Ammon's horn (tissue), 1 donor: ENCODE measurements around the gene KLHL5.
"Not testable (repeated sequence)": the region's sequence is repeated elsewhere in the genome, so short reads cannot be mapped to it uniquely, and the experiment has no call there.

Experiments used
- DNase-seq: peaks from one replicate; pipeline ENCODE4 v3.0.0-alpha.2; 2016; ENCODE audit warnings: low spot score

The KLHL5 gene

DNA sequence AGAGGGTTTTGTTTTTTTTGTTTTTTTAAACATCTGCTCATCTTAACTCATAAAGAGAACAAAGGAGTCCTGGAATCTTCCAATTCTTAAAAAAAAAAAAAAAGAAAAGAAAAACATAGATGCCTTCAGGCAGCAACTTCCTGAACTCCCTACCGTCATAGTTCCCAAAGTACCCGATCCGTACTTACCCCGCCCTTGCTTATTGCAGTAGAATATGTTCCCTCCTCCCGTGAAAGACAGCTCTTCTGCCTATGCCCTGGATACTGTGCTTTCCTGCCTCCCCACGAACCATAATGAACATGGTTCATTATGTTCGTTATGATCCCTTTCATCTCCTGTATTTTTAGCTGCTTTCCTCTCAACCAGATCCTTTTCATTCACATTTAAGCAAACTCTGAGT lies 40.3 kb downstream of the KLHL5 start:
- no peak for DNase-seq

DNA sequence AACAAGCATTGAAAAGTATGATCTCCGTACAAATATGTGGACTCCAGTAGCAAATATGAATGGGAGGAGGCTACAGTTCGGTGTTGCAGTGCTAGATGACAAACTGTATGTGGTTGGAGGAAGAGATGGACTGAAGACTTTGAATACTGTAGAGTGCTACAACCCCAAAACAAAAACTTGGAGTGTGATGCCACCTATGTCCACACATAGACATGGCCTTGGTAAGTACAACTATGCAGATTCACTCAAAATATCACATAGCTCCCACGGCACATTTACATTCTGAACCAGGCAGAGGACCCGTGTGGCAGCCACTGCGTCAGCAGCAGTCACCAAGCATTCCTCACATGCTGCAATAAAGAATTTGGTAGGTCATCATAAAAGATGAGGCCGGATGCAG lies 41.3 kb downstream of the KLHL5 start:
- DNase-seq, result no peak

DNA sequence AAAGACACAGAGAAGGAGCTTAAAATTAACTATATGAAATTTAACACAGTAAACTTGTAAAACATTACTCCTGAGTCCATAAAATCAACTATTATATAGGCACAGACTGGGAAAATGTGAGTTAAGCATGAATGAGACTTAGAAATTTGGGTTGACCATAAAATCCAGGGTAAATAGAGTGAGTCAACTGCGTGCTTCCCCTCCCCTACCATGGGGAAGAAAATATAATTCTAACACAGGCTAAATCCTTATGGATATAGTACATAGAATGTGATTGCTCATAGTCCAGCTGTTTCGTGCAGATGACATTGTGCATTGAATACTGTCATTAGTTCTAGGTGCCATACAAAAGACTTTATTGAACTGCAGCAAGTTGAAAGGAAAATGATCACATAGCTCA lies 42.2 kb downstream of the KLHL5 start:
- no peak for DNase-seq

DNA sequence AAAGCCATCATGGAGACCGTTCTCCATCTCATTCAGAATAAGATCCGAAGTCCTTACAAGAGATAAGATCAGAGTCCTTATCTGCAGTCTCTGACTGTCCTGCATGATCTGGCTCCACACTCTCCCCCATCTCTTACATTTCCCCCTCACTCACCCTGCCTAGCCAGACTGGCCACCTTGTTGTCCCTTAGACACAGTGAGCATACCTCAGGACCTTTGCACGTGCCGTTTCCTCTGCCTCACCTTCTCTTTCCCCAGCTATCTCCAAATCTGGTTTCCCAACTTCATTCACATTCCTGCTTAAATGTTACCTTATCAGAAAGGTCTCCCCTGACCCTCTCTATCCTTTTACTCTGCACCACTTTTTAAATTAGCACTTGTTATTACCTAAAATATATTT lies 44.0 kb downstream of the KLHL5 start:
- no peak for DNase-seq

DNA sequence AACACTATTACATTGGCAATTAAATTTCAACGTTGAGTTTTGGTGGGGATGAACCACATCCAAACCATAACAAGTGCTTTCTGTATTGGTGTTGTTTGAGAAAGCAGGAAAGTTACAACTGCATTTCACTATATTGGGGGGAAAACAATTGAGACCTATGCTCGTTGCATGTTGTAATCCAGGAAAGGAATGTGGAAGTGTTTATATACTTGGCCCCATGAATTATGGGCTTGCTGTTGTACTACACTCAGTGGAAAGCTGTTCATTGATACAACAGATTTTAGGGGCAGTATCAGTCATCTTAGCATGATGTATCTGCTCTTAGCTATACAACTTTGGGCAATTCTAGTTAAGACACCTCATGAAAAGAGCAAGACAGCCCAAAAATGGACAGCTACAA lies 52.4 kb downstream of the KLHL5 start:
- no peak for DNase-seq

DNA sequence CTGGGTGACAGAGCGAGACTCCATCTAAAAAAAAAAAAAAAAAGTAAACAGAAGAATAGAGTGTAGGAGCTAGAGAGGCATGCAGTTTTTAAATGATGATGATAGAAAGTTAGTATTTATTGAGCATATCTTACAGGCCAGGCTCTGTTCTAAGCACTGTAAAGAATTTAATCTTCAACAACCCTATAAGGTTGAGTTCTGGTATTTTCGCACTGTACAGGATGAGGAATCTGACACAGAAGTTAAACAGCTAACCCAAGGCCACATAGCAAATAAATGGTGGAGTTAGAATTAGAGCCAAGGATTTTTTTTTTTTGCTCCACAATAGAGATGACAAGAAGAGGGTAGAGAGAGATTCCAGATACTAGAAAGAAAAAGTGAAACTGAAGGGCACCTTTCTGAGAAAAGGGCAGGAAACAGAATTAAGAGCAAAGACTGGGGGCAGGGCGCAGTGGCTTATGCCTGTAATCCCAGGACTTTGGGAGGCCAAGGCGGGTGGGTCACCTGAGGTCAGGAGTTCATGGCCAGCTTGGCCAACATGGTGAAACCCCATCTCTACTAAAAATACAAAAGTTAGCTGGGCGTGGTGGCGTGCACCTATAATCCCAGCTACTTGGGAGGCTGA lies 56.1 kb downstream of the KLHL5 start:
- DNase-seq, result no peak

DNA sequence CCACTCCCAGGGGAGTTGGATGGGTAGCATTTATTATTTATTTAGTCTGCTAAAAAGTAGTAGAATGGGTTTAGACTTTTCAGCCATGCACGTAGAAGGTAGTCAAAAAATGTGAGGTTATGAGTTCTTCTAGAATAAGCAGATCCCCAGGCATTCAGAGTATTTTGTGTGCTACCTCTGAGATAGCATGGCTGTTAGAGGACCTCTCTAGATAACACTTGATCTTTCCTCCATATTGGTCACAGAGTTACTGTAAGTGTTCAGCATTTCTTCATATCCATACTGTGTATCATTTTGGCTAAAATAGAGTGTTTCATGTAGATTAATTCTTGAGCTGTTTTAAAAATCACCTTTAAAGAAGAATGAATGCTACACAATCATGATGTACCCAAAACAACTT lies 58.4 kb downstream of the KLHL5 start:
- DNase-seq, result no peak

DNA sequence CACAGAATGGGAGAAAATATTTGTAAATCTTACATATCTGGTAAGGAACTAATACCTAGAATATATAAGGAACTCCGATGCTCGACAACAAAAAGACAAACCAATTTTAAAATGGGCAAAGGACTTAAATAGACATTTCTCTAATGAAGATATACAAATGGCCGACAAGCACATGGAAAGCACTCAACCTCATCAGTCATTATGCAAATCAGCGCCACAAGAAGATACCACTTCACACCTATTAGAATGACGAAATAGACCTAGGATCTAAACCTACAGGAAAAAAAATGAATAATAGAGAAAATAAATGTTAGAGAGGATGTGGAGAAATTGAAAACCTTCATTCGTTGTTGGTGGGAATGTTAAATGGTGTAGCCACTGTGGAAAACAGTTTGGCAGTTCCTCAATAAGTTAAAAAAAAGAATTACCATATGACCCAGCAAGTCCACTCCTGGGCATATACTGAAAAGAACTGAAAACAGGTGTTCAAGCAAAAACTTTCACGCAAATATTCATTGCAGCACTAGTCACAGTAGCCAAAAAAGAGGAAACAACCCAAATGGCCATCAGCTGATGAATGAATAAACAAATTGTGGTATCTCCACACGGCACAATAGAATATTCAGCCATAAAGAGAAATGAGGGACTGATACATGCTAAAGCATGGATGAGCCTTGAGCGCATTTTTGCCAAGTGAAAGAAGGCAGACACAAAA lies 63.0 kb downstream of the KLHL5 start:
- DNase-seq, result no peak

DNA sequence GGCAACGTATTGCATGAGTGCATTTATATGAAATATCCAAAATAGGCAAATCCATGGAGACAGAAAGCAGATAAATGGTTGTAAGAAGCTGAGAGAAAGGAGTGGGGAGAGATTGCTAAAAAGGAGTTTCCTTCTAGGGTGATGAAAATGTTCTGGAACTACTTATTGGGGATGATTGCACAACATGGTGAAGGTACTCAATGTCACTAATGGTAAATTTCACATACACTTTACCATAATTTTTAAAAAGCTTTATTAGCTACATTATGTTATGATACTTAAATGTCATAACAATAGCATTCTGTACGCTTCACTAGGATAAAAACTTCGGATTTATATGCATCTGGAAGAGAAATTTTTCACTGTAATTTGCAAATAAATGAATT lies 63.6 kb downstream of the KLHL5 start:
- DNase-seq, result no peak

DNA sequence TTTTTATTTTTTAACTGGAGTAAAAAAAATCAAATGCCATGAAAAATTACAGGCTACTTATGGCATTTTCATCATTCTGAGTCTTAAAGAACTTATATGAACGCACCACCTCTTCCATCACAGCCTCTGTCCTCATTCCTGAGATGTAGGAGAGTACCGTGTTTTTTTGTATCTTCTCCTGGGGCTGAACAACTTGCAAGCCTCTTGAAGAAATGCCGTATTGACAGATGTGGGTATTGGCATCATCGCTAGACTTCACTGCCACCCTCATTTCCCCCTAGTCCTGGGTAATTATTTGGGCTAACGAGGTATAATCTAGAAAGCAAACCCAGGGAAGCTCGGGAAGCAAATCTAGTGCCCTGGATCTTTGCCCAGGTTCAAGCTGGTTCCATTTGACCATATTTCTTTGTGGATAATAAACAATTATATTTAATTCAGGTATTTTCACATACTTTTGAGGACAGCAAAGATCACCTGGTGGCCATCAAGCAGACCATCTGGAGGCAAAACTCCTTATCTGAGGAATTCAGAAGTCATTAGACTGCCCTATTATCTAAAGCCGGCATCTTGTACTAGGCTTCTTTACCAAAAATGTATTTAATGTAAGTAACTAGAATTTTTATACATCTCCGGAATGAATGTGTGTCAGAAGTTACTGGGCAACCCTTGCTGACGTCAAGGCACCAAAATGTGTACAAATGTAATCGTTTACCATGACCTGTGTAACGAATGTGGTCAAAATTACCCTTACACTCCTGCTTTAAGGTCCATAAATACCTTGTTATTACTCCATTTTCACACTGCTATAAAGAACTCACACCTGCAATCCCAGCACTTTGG lies 64.4 kb downstream of the KLHL5 start:
- no peak for DNase-seq

DNA sequence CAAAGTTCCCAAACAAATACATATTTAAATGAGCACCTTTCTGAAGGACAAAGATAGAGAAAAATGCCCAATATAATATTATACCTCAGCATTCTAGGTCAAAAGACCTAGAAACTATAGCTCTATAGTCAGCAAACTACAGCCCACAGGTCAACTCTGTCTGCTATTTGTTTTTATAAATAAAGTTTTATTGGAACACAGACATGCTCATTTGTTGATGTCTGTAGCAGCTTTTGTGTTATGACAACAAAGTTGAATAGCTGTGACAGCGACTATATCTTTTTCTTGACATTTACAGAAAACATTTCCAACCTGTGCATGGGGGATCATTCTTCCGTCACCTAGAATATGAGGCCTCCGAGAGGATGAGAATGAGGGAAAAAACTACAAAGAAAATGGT lies 71.6 kb downstream of the KLHL5 start:
- DNase-seq, result no peak

DNA sequence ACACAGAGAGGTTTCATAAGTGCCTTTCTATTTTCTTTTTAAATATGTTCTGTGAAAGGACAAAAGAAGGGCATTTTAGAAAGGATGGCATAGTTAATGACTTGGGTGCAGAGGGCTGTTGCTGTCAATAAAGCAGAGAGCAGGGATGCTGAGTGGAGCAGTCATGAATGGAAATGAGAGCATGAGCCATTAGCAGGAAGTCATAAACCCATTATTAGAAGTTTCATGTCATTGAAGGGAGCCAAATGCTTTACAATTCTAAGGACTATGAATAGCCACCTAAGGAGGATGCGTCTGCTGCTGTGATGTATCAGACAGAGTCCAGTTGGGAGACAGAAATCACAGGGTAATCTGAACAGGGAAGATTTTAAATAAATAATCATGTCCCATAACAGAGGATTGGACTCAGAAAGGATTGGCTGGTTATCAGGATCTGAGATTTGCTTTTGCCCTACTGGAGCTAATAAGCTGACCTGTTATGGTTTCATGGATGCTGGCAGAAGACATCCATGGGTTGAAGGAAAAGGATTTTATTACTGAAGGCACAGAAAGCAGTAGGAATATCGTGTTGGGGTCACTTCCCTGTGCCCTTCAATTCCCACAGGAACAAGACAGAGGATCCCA lies 72.8 kb downstream of the KLHL5 start:
- DNase-seq, result no peak

DNA sequence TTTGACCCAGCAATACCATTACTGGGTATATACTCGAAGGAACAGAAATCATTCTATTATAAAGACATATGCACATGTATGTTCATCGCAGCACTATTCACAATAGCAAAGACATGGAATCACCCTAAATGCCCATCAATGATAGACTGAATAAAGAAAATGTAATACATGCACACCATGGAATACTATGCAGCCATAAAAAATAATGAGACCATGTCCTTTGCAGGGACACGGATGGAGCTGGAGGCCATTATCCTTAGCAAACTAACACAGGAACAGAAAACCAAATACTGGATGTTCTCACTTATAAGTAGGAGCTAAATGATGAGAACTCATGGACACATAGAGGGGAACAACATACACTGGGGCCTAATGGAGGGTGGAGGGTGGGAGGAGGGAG lies 76.2 kb downstream of the KLHL5 start:
- not testable (repeated sequence) for DNase-seq

DNA sequence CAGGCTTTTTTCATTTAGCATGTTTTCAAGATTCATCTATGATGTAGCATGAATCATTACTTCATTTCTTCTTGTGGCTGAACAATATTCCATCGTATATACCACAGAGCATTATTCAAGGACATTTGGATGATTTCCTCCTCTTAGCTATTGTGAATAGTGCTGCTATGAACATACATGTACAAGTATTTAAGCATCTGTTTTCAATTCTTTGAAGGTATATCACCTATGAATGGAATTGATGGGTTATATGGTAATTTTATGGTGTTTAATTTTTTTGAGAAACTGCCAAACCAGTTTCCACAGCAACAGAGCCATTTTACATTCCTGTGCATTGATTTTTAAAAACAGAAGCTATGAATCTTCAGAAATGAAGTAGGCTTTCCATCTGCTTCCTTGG lies 84.2 kb downstream of the KLHL5 start:
- no peak for DNase-seq

DNA sequence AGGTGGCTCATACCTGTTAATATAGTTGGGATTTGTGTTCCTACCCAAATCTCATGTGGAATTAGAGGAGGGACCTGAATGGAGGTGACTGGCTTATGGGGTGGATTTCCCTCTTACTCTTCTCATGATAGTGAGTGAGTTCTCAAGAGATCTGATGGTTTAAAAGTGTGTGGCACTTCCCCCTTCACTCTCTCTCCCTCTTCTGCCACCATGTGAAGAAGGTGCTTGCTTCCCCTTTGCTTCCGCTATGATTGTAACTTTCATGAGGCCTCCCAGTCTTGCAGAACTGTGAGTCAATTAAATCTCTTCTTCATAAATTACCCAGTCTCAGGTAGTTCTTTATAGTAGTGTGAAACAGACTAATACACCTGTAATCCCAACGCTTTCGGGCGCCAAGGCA lies 92.0 kb downstream of the KLHL5 start:
- no peak for DNase-seq

DNA sequence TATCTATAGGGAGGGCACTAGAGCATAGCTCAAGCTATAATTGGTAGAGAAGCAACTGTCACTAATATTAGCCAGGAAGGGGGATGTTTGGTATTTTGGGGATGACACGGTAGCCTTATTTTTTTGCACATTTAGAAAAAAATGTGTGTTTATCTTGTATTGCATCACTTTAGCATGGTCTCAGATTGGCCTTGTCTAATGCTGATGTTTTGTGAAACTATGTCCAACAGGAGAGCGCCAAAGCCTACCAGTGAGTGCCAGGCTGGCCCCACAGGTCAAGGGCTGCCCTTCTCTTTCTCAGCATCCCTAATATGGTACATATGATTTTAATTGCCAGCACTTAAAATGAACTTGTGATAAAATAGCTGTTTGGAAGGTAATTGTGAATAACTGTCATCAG lies 95.5 kb downstream of the KLHL5 start:
- DNase-seq, result no peak

DNA sequence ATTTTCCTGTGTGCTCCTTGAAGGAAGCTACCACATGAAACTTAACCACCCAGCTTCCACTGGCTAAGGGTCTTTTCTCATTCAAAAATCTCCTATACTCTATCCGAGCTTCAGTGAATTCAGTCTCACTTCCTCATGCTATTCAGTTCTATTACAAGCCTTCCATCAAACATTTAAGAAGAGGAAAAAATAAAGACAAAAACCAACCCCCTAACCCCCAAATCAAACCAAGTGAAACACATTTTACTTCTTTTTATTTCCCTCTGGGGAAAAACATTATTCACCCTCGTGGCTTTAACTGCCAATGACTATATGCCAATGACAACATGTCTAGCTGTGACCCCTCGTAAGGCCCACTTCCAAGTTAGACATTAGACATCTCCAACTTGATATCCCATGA lies 104.1 kb downstream of the KLHL5 start:
- DNase-seq, result no peak

DNA sequence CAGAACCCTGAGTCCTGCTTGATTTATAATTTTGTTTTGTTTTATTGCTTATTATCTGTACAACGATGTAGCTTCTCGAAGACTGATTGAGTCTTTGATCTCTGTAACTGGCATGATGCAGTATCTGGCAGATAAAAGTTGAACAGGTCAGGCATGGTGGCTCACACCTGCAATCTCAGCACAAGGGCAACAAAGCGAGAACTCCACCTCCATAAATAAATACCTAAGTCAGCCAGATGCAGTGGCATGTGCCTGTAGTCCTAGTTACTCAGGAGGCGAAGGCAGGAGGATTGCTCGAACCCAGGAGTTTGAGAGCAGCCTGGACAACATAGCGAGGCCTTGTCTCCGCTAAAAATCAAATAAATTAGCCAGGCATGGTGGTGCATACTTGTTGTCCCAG lies 104.6 kb downstream of the KLHL5 start:
- DNase-seq, result no peak

DNA sequence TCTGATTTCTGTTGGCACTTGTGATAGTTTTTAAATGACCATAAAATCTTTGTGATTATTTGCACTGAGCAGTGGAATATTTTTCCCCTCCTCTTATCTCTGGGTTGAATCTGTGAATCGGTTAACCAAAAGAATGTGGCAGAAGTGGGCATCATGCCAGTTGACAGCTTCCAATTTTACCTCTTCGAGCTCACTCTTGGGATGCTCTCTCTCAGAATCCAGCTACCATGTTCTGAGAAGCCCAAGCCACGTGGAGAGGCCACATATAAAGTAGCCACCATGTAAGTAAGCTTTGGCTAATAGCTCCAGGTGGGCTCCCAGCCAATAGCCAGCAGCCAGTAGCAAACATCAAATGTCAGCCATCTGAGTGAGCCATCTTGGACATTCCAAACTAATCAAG lies 107.4 kb downstream of the KLHL5 start:
- no peak for DNase-seq

DNA sequence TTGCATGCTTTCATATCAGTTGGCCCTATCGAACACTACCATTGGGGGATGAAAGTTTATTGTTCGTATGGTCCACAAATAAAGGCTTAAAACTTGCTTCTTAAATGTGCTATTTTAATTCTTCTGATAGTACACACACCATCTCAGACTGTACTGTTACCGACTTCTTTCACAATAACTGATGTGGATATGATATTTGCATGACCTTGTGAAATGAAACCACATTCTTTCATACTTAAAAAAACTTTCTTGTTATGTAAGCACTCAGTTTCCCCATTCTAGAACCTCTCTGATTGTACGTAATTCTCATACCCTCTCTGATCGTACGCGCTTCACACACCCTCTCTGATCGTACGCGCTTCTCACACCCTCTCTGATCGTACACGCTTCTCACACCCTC lies 108.3 kb downstream of the KLHL5 start:
- DNase-seq, result no peak
